Fibroblast of lung (primary cell): ENCODE measurements around the gene GUCY2C.

ENCODE experiments used
- CTCF ChIP-seq, 2 donors: IDR thresholded peaks in 1 of 2; conservative IDR thresholded peaks in 1 of 2; 1 replicate in 1 of 2; 2 replicates in 1 of 2; pipeline ENCODE4 v1.5.1; 2011 to 2012; ENCODE audit warnings: low read length in 2 of 2, control low read depth in 1 of 2, inconsistent platforms in 1 of 2, low read depth in 1 of 2, mild to moderate bottlenecking in 1 of 2
- EZH2 ChIP-seq: IDR thresholded peaks from 2 replicates; pipeline ENCODE4 v1.5.1; 2012; ENCODE audit warnings: low read length, control low read depth, mild to moderate bottlenecking; ENCODE audit errors: missing control alignments

DNA sequence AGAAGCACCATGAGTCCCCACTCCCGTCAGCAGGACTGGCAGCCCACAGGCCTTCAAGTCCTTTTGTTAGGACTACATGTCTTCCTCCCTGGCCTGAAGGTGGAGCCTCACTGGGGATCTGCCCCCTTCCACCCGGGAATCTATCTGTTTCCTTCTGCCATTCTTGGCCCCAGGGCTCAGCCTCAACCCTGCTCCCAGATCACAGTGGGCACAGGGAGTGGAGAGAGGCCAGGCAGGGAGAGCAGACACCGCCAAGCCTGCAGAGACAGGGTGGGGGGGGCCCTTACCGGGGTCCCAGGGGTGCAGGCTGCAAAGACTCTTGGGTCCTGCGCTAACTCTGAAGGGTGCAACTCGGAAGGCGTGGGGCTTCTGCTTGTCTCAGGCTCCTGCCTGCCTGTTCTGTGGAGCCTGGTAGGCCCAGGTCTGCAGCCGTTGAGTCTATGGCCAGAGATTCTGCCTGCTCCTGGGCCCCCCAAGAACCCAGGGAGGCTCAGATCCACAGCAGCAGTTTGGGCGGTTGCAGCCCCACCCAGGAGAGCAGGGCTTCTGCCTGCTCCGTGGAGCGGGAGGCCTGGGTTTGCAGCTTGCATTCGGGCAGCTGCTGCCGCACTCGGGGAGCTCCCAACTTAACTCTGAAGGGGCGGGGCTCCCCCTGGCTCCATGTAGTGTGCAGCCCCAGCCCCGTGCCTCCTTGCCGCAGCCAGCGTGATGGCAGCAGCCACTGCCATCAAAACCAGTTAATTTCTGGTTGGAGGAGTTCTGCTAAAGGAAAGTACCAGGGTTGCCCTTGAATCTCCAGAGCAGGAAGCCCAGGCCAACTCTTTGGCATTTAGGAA, 107.0 kb downstream of the GUCY2C start:
- TF ChIP-seq CTCF (conservative IDR thresholded peaks at IDR 0.05 in 1 of 2, IDR thresholded peaks at IDR 0.05 in 1 of 2; ENCODE audit: low read depth in 1 of 2, low read length in 2 of 2) = no peak
- no peak for TF ChIP-seq EZH2
